Measurements from ENCODE around the gene C1orf116.

GRCh38 chr1:207081806-207082205 is 49.2 kb upstream of the C1orf116 start:
- TF ChIP-seq CTCF (IDR thresholded peaks at IDR 0.05) (no peak), POLR2A (IDR thresholded peaks at IDR 0.05) (no peak)
